Psoas muscle (tissue), 8 donors: Measurements from ENCODE around the gene CACNA1E. TPM values are rescaled to one million over a fixed set of nuclear protein-coding genes. Genes with fewer than 3 reads are reported as not detected.

ENCODE experiments used
- ATAC-seq, 4 donors: fragments of 200-7000 bp; cut with Tn5 transposase; one replicate each; pipeline ENCODE4 v1.9.1; 2020; ENCODE audit warnings: moderate library complexity in 3 of 4, mild to moderate bottlenecking in 2 of 4
- DNase-seq, 2 donors: peaks; one replicate each; pipeline ENCODE4 v3.0.0-alpha.2; 2020
- H3K27ac ChIP-seq: fragments of 200-600 bp; one replicate; pipeline ENCODE4 v1.8.0; 2022
- H3K27me3 ChIP-seq, 3 donors: fragments of 200-600 bp in 1 of 3; one replicate each; pipeline versions ENCODE4 v1.6.1 to v1.8.0; 2013 to 2022; ENCODE audit warnings: low read length in 2 of 3, mild to moderate bottlenecking in 2 of 3, moderate library complexity in 1 of 3; ENCODE audit not compliant: insufficient read depth in 3 of 3
- H3K36me3 ChIP-seq, 2 donors: fragments of 200-600 bp in 1 of 2; one replicate each; pipeline versions ENCODE4 v1.6.1 to v1.8.0; 2013 to 2022; ENCODE audit warnings: low read depth in 1 of 2, mild to moderate bottlenecking in 1 of 2, moderate library complexity in 1 of 2; ENCODE audit not compliant: insufficient read depth in 1 of 2
- H3K4me1 ChIP-seq: fragments of 200-600 bp; one replicate; pipeline ENCODE4 v1.8.0; 2022
- H3K4me3 ChIP-seq: fragments of 200-600 bp; one replicate; pipeline ENCODE4 v1.8.0; 2022; ENCODE audit warnings: mild to moderate bottlenecking
- H3K9me3 ChIP-seq: fragments of 200-600 bp; one replicate; pipeline ENCODE4 v1.8.0; 2022
- WGBS, 3 donors: extraction: QIAGEN DNeasy Blood & Tissue Kit; methylation state at CpG; one replicate each; pipeline versions ENCODE4 v1.1.6 to v1.1.7; 2013; 5-methylcytosine and 5-hydroxymethylcytosine counted together
- intact Hi-C, 2 donors: fragments of 100-400 bp; cut with DNase I; formaldehyde crosslinking; loops; one replicate each; pipeline versions ENCODE4 v1.11.0 to v1.14.2; 2022
- polyA plus RNA-seq, 3 donors: library from polyadenylated mRNA; stranded (reverse); fragments of 200-250 nt; gene quantifications; one replicate each; pipeline ENCODE4 v1.2.3, GENCODE V29; 2013
- total RNA-seq, 4 donors: library from RNA; stranded (reverse); fragmentation: NEBNext Ultra II Directional in 2 of 4; extraction: Animal tissue kit (Norgen Biotek cat#: 25700) in 2 of 4; gene quantifications; one replicate each; pipeline versions ENCODE4 v1.2.1 to v1.2.4, GENCODE V29; 2021 to 2023
- TF ChIP-seq, protein P1 (sequence below): fragments of 200-600 bp; IDR thresholded peaks from one replicate; pipeline ENCODE4 v1.8.0; 2022; ENCODE audit warnings: antibody characterized with exemption
- donor health status: healthy with polysubstance abuse.
- donor health status: DM: no; HTN: no; CAD: no; lungs with moderate emphysema.
- donor health status: Bipolar disorder and iron deficiency.
- donor health status: healthy.
- donor health status: DM: yes; HTN: yes; CAD: no.
- donor health status: DM: no; HTN: no; CAD: no.
- donor health status: DM: no; HTN: no; CAD: no.
- donor health status: DM: yes; HTN: yes; CAD: no.

Gene CACNA1E
- total and polyA plus RNA-seq, 7 donors = 0.03 to 0.06 (median 0.05) TPM; not detected in 3

DNA sequence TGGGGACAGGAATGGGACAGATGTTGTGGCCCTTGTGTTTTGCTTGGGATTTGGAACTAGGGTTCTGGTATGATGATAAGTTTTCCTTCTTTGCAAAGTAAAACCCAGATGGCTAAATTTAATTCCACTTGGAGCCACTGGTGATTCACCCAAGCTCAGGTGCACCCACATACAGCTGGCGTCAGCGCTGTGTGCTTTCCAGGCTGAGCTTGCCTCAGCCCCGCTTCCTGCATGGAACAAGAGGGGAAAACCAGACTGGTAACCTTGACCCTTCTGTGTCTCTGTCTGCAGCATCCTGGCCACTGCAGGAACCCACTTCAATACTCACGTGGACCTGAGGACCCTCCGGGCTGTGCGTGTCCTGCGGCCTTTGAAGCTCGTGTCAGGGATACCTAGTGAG lies 94.2 kb downstream of the CACNA1E start:
- H3K9me3 ChIP-seq = no peaks in the 10 kb centered on the region

DNA sequence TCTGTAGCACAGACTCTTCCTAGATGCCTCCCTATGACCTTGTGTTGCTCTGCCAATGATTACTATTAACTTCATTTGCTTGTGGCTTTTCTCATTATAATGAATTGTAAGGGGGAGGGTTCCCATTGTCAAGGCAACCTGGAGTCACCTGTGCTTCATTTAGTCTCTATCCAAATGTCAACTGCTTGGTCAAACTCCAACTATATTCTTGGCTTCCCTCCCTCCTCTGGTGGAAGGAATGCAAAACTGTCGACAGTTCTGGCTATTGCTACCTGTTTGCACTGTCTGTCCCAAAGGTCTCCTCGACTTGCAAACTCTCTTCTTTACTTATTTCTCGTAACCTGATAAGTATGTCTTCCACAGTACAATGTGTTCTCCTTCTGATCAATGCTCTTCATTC lies 100.3 kb downstream of the CACNA1E start:
- no peak for ATAC-seq
- WGBS, 3 donors = 36 to 48% (median 43%) methylated on average over 3 of the region's 3 CpGs
- Histone ChIP-seq H3K9me3 (no peaks in the 10 kb centered on the region), H3K27me3 (peaks cover 0 to 2% (median 0%) of the 10 kb centered on the region in 3 donors), H3K4me3 (no peak overlapping the region), H3K4me1 (no peaks in the 10 kb centered on the region), H3K27ac (no peak overlapping the region), H3K36me3 (no peaks in the 10 kb centered on the region)
- TF ChIP-seq, protein P1, sequence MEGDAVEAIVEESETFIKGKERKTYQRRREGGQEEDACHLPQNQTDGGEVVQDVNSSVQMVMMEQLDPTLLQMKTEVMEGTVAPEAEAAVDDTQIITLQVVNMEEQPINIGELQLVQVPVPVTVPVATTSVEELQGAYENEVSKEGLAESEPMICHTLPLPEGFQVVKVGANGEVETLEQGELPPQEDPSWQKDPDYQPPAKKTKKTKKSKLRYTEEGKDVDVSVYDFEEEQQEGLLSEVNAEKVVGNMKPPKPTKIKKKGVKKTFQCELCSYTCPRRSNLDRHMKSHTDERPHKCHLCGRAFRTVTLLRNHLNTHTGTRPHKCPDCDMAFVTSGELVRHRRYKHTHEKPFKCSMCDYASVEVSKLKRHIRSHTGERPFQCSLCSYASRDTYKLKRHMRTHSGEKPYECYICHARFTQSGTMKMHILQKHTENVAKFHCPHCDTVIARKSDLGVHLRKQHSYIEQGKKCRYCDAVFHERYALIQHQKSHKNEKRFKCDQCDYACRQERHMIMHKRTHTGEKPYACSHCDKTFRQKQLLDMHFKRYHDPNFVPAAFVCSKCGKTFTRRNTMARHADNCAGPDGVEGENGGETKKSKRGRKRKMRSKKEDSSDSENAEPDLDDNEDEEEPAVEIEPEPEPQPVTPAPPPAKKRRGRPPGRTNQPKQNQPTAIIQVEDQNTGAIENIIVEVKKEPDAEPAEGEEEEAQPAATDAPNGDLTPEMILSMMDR = peak; percentile 18
- DNase-seq = no peak
- intact Hi-C loops = no loop called here

More for the DNA sequence above, 94.2 kb downstream of the CACNA1E start:
- Histone ChIP-seq H3K36me3 (no peaks in the 10 kb centered on the region), H3K4me3 (no peak overlapping the region), H3K4me1 (no peaks in the 10 kb centered on the region), H3K27ac (no peak overlapping the region), H3K27me3 (peaks cover 0 to 2% (median 0%) of the 10 kb centered on the region in 3 donors)
- 86 to 88% (median 86%) methylated on average over 8 of the region's 8 CpGs for WGBS, 3 donors
- intact Hi-C loops = no loop called here
- ATAC-seq (no peak), DNase-seq (no peak)
- TF ChIP-seq, protein P1 = no peak

GRCh38 chr1:181587870-181588438 lies 104.6 kb downstream of the CACNA1E start:
- 83 to 88% (median 87%) methylated on average over 10 of the region's 10 CpGs for WGBS, 3 donors

GRCh38 chr1:181588631-181589030 lies 105.3 kb downstream of the CACNA1E start:
- 57 to 77% (median 60%) methylated on average over 4 of the region's 4 CpGs for WGBS, 3 donors

More at GRCh38 chr1:181587870-181588438, 104.6 kb downstream of the CACNA1E start:
- no peak for ATAC-seq
- H3K4me1 ChIP-seq = no peaks in the 10 kb centered on the region
- intact Hi-C loops = no loop called here
- no peak overlapping the region for H3K4me3 ChIP-seq
- H3K36me3 ChIP-seq = no peaks in the 10 kb centered on the region
- H3K27me3 ChIP-seq = peaks cover 0 to 2% (median 0%) of the 10 kb centered on the region in 3 donors
- TF ChIP-seq, protein P1 = no peak
- DNase-seq = no peak
- no peak overlapping the region for H3K27ac ChIP-seq
- no peaks in the 10 kb centered on the region for H3K9me3 ChIP-seq

More at GRCh38 chr1:181588631-181589030, 105.3 kb downstream of the CACNA1E start:
- Histone ChIP-seq H3K27ac (no peak overlapping the region), H3K4me3 (no peak overlapping the region), H3K9me3 (no peaks in the 10 kb centered on the region), H3K4me1 (no peaks in the 10 kb centered on the region), H3K27me3 (peaks cover 0 to 2% (median 0%) of the 10 kb centered on the region in 3 donors), H3K36me3 (no peaks in the 10 kb centered on the region)
- intact Hi-C loops = no loop called here
- no peak for DNase-seq
- TF ChIP-seq, protein P1 = no peak
- ATAC-seq = no peak
